Natural killer cell treated with Interleukin-12 subunit alpha and Interleukin-12 subunit beta and Interleukin-15 and Interleukin-18, amount 100 ng/mL, for 72 hours (primary cell): ENCODE data around the gene UGGT1. TPM values are rescaled to one million over a fixed set of nuclear protein-coding genes. Genes with fewer than 3 reads are reported as not detected.
"Not testable (repeated sequence)": the region's sequence is repeated elsewhere in the genome, so short reads cannot be mapped to it uniquely, and the experiment has no call there.

Source experiments
- ATAC-seq, 2 donors: fragments of 150-1000 bp; cut with Tn5 transposase in 1 of 2; sonication (Bioruptor Pico), chemical (Tn5 transposase) in 1 of 2; 2 replicates each; pipeline ENCODE4 v1.10.0; 2021
- DNase-seq: peaks from one replicate; pipeline ENCODE4 v3.0.0; 2022; ENCODE audit warnings: low spot score
- H3K27ac Mint-ChIP-seq, 2 donors: 1 replicate in 1 of 2; 2 replicates in 1 of 2; pipeline ENCODE4 v1.8.0; 2022; ENCODE audit warnings: mixed read lengths in 2 of 2, mild to moderate bottlenecking in 1 of 2, moderate library complexity in 1 of 2
- H3K27me3 Mint-ChIP-seq, 2 donors: 1 replicate in 1 of 2; 2 replicates in 1 of 2; pipeline ENCODE4 v1.8.0; 2022; ENCODE audit warnings: mixed read lengths in 2 of 2
- H3K36me3 Mint-ChIP-seq: one replicate; pipeline ENCODE4 v1.8.0; 2022; ENCODE audit warnings: mixed read lengths
- H3K4me1 Mint-ChIP-seq, 2 donors: 1 replicate in 1 of 2; 2 replicates in 1 of 2; pipeline ENCODE4 v1.8.0; 2022; ENCODE audit warnings: low read depth in 2 of 2, mixed read lengths in 2 of 2, mild to moderate bottlenecking in 1 of 2
- H3K4me3 Mint-ChIP-seq: one replicate; pipeline ENCODE4 v1.8.0; 2022; ENCODE audit warnings: mixed read lengths
- H3K9me3 Mint-ChIP-seq: 2 replicates; pipeline ENCODE4 v1.8.0; 2022; ENCODE audit warnings: mixed read lengths
- total RNA-seq, 2 donors: library from RNA; stranded (reverse); gene quantifications; one replicate each; pipeline ENCODE4 v1.2.3, GENCODE V29; 2022

The UGGT1 gene
- total RNA-seq, 2 donors from 2014 or later = 64.8 to 76.5 TPM

GRCh38 chr2:128170776-128171175 is 79.8 kb downstream of the UGGT1 start:
- Mint-ChIP-seq H3K4me1 (peaks cover 10 to 14% of the 10 kb centered on the region in 2 donors), H3K4me3 (no peak overlapping the region), H3K27ac (no peak overlapping the region), H3K9me3 (no peaks in the 10 kb centered on the region), H3K36me3 (peaks cover 48% of the 10 kb centered on the region), H3K27me3 (no peaks in the 10 kb centered on the region)
- no peak for ATAC-seq
- no peak for DNase-seq

DNA sequence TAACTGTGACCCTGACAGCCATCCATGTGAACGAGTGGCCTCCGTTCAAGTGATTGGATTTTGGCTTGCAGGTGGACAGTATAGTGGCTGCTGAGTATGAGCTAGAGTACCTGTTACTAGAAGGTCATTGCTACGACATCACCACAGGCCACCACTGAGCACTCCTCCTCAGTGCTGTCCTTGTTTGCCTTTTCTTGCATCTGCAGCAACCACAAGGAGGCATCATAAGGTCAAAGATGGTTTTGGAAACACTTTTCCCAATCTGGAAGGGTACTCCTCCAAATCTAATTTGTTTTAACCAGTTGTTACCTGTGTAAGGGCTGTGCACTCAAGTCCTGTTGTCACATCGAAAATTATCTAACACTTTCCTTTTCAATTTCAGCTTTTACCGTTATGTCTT is 81.2 kb downstream of the UGGT1 start:
- DNase-seq (no peak), ATAC-seq (no peak)
- Mint-ChIP-seq H3K4me1 (peaks cover 6 to 9% of the 10 kb centered on the region in 2 donors), H3K36me3 (peaks cover 46% of the 10 kb centered on the region), H3K27me3 (no peaks in the 10 kb centered on the region), H3K27ac (no peak overlapping the region), H3K4me3 (no peak overlapping the region), H3K9me3 (no peaks in the 10 kb centered on the region)

GRCh38 chr2:128174067-128174466 is 83.1 kb downstream of the UGGT1 start:
- H3K27ac Mint-ChIP-seq, DNase-seq, H3K9me3 Mint-ChIP-seq, H3K4me1 Mint-ChIP-seq, H3K4me3 Mint-ChIP-seq, ATAC-seq, H3K27me3 Mint-ChIP-seq: not testable (repeated sequence)
- H3K36me3 Mint-ChIP-seq = peaks cover 53% of the 10 kb centered on the region

GRCh38 chr2:128177315-128177714 is 86.3 kb downstream of the UGGT1 start:
- H3K9me3 Mint-ChIP-seq = no peaks in the 10 kb centered on the region
- no peak for ATAC-seq
- H3K4me3 Mint-ChIP-seq = no peak overlapping the region
- H3K36me3 Mint-ChIP-seq = peaks cover 59% of the 10 kb centered on the region
- H3K27me3 Mint-ChIP-seq = no peaks in the 10 kb centered on the region
- DNase-seq = no peak
- H3K4me1 Mint-ChIP-seq = peaks cover 0 to 2% of the 10 kb centered on the region in 2 donors
- no peak overlapping the region for H3K27ac Mint-ChIP-seq

DNA sequence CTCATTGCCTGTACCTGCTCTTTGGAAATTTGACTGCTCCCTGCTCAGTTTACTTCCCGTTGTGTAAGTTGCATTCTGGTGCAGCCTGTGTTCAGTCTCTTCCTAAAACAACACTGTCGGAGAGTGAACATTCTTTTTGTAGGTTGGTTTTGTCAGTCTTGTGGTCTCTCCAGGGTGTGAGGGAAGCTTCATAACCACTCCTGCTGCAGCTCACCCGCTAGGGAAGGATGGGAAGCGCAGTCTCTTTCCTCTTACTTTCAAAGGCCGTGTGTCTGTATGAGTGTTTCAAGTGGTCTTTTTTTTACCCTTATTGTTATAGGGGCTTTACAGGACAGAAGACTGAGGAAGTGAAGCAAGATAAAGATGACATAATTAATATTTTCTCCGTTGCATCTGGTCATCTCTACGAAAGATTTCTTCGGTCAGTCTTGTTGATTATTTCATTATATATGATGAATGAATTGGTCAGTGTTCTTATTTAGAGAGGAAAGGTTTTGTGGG is 87.2 kb downstream of the UGGT1 start:
- Mint-ChIP-seq H3K36me3 (peaks cover 56% of the 10 kb centered on the region), H3K27me3 (no peaks in the 10 kb centered on the region), H3K4me3 (no peak overlapping the region), H3K9me3 (no peaks in the 10 kb centered on the region), H3K27ac (no peak overlapping the region), H3K4me1 (peaks cover 0 to 2% of the 10 kb centered on the region in 2 donors)
- no peak for ATAC-seq
- no peak for DNase-seq

GRCh38 chr2:128178650-128179460 is 87.9 kb downstream of the UGGT1 start:
- ATAC-seq (peak; percentile 62 to 65), DNase-seq (no peak)
- no peak overlapping the region for H3K4me3 Mint-ChIP-seq
- H3K36me3 Mint-ChIP-seq = peaks cover 56% of the 10 kb centered on the region
- H3K27ac Mint-ChIP-seq = no peak overlapping the region
- H3K27me3 Mint-ChIP-seq = no peaks in the 10 kb centered on the region
- H3K9me3 Mint-ChIP-seq = no peaks in the 10 kb centered on the region
- H3K4me1 Mint-ChIP-seq = peaks cover 2 to 5% of the 10 kb centered on the region in 2 donors

GRCh38 chr2:128179461-128179755 is 88.4 kb downstream of the UGGT1 start:
- DNase-seq = no peak
- no peak overlapping the region for H3K4me3 Mint-ChIP-seq
- H3K27ac Mint-ChIP-seq = no peak overlapping the region
- H3K27me3 Mint-ChIP-seq = no peaks in the 10 kb centered on the region
- ATAC-seq = no peak
- peaks cover 58% of the 10 kb centered on the region for H3K36me3 Mint-ChIP-seq
- no peaks in the 10 kb centered on the region for H3K9me3 Mint-ChIP-seq
- H3K4me1 Mint-ChIP-seq = peaks cover 2 to 6% of the 10 kb centered on the region in 2 donors

GRCh38 chr2:128180031-128180430 is 89.0 kb downstream of the UGGT1 start:
- no peak for DNase-seq
- Mint-ChIP-seq H3K4me1 (peaks cover 2 to 6% of the 10 kb centered on the region in 2 donors), H3K4me3 (no peak overlapping the region), H3K27ac (no peak overlapping the region), H3K27me3 (no peaks in the 10 kb centered on the region), H3K9me3 (no peaks in the 10 kb centered on the region), H3K36me3 (peaks cover 52% of the 10 kb centered on the region)
- no peak for ATAC-seq

- Mint-ChIP-seq H3K27me3 (no peaks in the 10 kb centered on the region), H3K9me3 (no peaks in the 10 kb centered on the region), H3K36me3 (peaks cover 26% of the 10 kb centered on the region), H3K4me1 (peaks cover 0 to 6% of the 10 kb centered on the region in 2 donors), H3K27ac (no peak overlapping the region), H3K4me3 (no peak overlapping the region)
- DNase-seq (no peak), ATAC-seq (no peak)
These were observed 94.6 kb downstream of the UGGT1 start for GRCh38 chr2:128185576-128185975.

GRCh38 chr2:128187032-128187654 is 96.1 kb downstream of the UGGT1 start:
- DNase-seq = no peak

DNA sequence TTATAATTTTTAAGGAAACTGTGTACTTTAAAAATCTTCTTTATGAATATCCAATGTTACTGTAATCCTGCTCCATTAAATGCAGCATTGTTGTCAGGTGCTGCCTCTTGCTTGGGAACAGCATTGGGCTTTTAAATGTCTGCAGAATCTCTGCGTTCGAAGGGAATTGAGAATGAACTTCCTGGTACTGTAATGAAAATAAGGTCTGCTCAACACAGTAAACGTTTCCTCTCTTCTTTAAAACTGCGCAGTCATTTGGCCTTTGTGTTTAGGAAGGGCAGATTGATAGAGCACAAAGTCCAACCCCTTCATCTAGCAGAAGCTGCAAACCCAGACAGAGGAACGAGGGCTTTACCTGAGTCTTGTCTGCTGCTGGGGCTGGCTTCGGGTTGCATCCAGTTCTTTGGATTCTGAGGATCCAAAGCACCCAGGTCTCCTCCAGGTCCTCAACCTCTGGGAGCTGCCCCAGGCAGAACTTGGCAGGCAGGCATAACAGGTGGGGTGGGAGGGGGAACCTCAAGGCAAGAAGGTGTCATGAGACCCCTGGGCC is 104.5 kb downstream of the UGGT1 start:
- Mint-ChIP-seq H3K36me3 (peaks cover 9% of the 10 kb centered on the region), H3K27me3 (no peaks in the 10 kb centered on the region), H3K27ac (no peak overlapping the region), H3K9me3 (no peaks in the 10 kb centered on the region), H3K4me3 (no peak overlapping the region), H3K4me1 (peaks cover 9 to 11% of the 10 kb centered on the region in 2 donors)
- ATAC-seq (peak in 1 of 2 donors; percentile 9), DNase-seq (no peak)

More at GRCh38 chr2:128187032-128187654, 96.1 kb downstream of the UGGT1 start:
- Mint-ChIP-seq H3K4me1 (peaks cover 0 to 6% of the 10 kb centered on the region in 2 donors), H3K27me3 (no peaks in the 10 kb centered on the region), H3K36me3 (peaks cover 27% of the 10 kb centered on the region), H3K27ac (peak overlapping the region; percentile 2 to 10), H3K4me3 (no peak overlapping the region), H3K9me3 (no peaks in the 10 kb centered on the region)
- no peak for ATAC-seq

GRCh38 chr2:128196026-128196425 is 105.0 kb downstream of the UGGT1 start:
- H3K4me3 Mint-ChIP-seq = no peak overlapping the region
- no peak overlapping the region for H3K27ac Mint-ChIP-seq
- no peak for DNase-seq
- no peaks in the 10 kb centered on the region for H3K9me3 Mint-ChIP-seq
- H3K4me1 Mint-ChIP-seq = peaks cover 9 to 11% of the 10 kb centered on the region in 2 donors
- peak in 1 of 2 donors; percentile 31 for ATAC-seq
- H3K27me3 Mint-ChIP-seq = no peaks in the 10 kb centered on the region
- H3K36me3 Mint-ChIP-seq = peaks cover 8% of the 10 kb centered on the region

DNA sequence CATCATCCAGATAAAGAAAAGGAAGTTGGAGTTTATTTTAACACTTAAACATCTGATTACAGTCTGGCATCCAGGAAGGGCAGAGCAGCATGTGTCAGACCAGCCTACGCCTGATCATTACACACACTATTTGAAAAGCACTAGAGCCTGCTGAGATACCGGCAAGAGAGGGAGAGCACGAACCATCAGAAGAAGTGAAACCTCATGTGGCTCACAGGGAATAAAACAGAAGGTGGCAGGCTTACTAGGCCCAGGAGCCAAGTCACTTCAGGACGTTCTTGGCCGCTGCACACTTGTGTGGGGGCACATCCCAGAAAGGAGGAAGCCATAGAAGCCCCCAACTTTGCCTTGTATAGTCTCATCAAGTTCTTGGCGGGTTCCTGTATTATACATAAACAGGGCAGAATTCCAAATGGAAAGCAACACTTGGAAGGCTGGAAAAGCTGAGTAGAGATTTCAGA is 105.5 kb downstream of the UGGT1 start:
- H3K36me3 Mint-ChIP-seq = peaks cover 4% of the 10 kb centered on the region
- no peaks in the 10 kb centered on the region for H3K9me3 Mint-ChIP-seq
- H3K4me1 Mint-ChIP-seq = peaks cover 9 to 11% of the 10 kb centered on the region in 2 donors
- ATAC-seq = no peak
- DNase-seq = no peak
- H3K4me3 Mint-ChIP-seq = no peak overlapping the region
- H3K27ac Mint-ChIP-seq = no peak overlapping the region
- H3K27me3 Mint-ChIP-seq = no peaks in the 10 kb centered on the region

DNA sequence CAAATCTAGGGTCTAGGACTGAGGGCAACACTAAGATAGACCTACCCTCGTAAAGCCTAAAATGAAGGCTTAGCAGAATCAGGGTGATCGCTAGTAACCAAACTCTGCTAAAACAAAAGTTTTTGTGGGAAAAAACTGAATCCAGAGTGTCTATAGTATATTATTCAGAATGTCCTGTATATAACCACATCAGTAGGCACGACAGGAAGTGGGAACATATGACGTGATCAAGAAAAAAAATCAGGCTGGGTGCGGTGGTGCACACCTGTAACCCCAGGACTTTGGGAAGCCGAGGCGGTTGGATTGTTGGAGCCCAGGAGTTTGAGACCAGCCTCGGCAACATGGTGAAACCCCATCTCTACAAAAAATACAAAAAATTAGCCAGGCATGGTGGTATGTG is 106.1 kb downstream of the UGGT1 start:
- no peaks in the 10 kb centered on the region for H3K9me3 Mint-ChIP-seq
- ATAC-seq = no peak
- H3K4me3 Mint-ChIP-seq = no peak overlapping the region
- no peak for DNase-seq
- peaks cover 9 to 11% of the 10 kb centered on the region in 2 donors for H3K4me1 Mint-ChIP-seq
- no peaks in the 10 kb centered on the region for H3K27me3 Mint-ChIP-seq
- no peak overlapping the region for H3K27ac Mint-ChIP-seq
- H3K36me3 Mint-ChIP-seq = peaks cover 4% of the 10 kb centered on the region
